Measurements from ENCODE around the gene KCTD2. TPM values are rescaled to one million over a fixed set of nuclear protein-coding genes. Genes with fewer than 3 reads are reported as not detected.

KCTD2 gene
- total and polyA plus RNA-seq, 2 of the 13 experiments (the other 11 are each of a cell fraction or from before 2014, with no cell fraction given) = 28.3 to 32.6 TPM

GRCh38 chr17:75087558-75088453, 40.8 kb downstream of the KCTD2 start, which contains the start of gene SLC16A5 (continued):
- TF ChIP-seq ELK4 (CRISPR knock-in tag; IDR thresholded peaks at IDR 0.05; ENCODE audit: borderline replicate concordance) (no peak), KMT2A (CRISPR knock-in tag; IDR thresholded peaks at IDR 0.05) (no peak), ZUFSP (CRISPR knock-in tag; IDR thresholded peaks at IDR 0.05; ENCODE audit: borderline replicate concordance) (no peak), TGIF2 (CRISPR knock-in tag; IDR thresholded peaks at IDR 0.05) (peak; percentile 21; the same call in 1 of the 2 replicates), GPBP1L1 (CRISPR knock-in tag; IDR thresholded peaks at IDR 0.05) (no peak), ZNF781 (CRISPR knock-in tag; IDR thresholded peaks at IDR 0.05; ENCODE audit: borderline replicate concordance, not compliant biosample characterization) (no peak), ZFYVE20 (CRISPR knock-in tag; IDR thresholded peaks at IDR 0.05; ENCODE audit: borderline replicate concordance, low read depth) (no peak), RELA (CRISPR knock-in tag; IDR thresholded peaks at IDR 0.05) (no peak), IKZF5 (CRISPR knock-in tag; IDR thresholded peaks at IDR 0.05) (no peak), SNAPC4 (CRISPR knock-in tag; IDR thresholded peaks at IDR 0.05) (no peak; the same call in 1 of the 2 replicates), RBM22 (optimal IDR thresholded peaks at IDR 0.05; ENCODE audit: low read length) (no peak)

Data from HepG2 (cell line).